K562 (cell line): ENCODE measurements around the gene ABCB10. TPM values are rescaled to one million over a fixed set of nuclear protein-coding genes. Genes with fewer than 3 reads are reported as not detected.

ENCODE experiments used
- CC2D1A ChIP-seq: fragments of 450-650 bp; IDR thresholded peaks from 2 replicates; pipeline ENCODE4 v1.6.1; 2017; ENCODE audit warnings: mild to moderate bottlenecking
- DPF2 ChIP-seq: fragments of 450-650 bp; IDR thresholded peaks from 2 replicates; pipeline ENCODE4 v1.6.1; 2016
- ELF4 ChIP-seq: fragments of 450-650 bp; formaldehyde crosslinking; IDR thresholded peaks from 2 replicates; pipeline ENCODE4 v1.4.0; 2022; ENCODE audit warnings: missing genetic modification characterization
- HIVEP1 ChIP-seq: fragments of 250-450 bp; sonication (Bioruptor Pico); IDR thresholded peaks from 2 replicates; pipeline ENCODE4 v1.4.0; 2020; ENCODE audit warnings: mild to moderate bottlenecking
- HNRNPH1 ChIP-seq: fragments of 200-400 bp; formaldehyde crosslinking; optimal IDR thresholded peaks from 2 replicates; pipeline ENCODE3; 2017; ENCODE audit warnings: low read depth, mild to moderate bottlenecking, low read length, moderate library complexity
- KLF6 ChIP-seq: fragments of 250-450 bp; sonication (Bioruptor Pico); IDR thresholded peaks from 2 replicates; pipeline ENCODE4 v1.4.0; 2020; ENCODE audit warnings: mild to moderate bottlenecking, moderate library complexity, borderline replicate concordance
- LARP7 ChIP-seq: fragments of 450-650 bp; IDR thresholded peaks from 2 replicates; pipeline ENCODE4 v1.6.1; 2016
- MTA2 ChIP-seq: fragments of 450-650 bp; IDR thresholded peaks from 2 replicates; pipeline ENCODE4 v1.6.1; 2016; ENCODE audit warnings: low read depth
- POLR2AphosphoS5 ChIP-seq: IDR thresholded peaks from 2 replicates; pipeline ENCODE4 v1.6.1; 2011; ENCODE audit warnings: mild to moderate bottlenecking, low read depth, low read length, moderate library complexity; ENCODE audit not compliant: control insufficient read depth, insufficient read depth
- SMAD1 ChIP-seq: fragments of 150-350 bp; IDR thresholded peaks from 2 replicates; pipeline ENCODE4 v1.6.1; 2014; ENCODE audit warnings: low read length, low read depth; ENCODE audit not compliant: partially characterized antibody
- SP2 ChIP-seq: IDR thresholded peaks from 2 replicates; pipeline ENCODE4 v1.6.1; 2011; ENCODE audit warnings: mild to moderate bottlenecking, low read depth, low read length, moderate library complexity; ENCODE audit not compliant: poor library complexity, severe bottlenecking; ENCODE audit errors: extremely low read depth
- TRIM24 ChIP-seq, 2 experiments: fragments of 450-650 bp; IDR thresholded peaks; 2 replicates each; pipeline ENCODE4 v1.6.1; 2016
- U2AF1 ChIP-seq: fragments of 200-400 bp; formaldehyde crosslinking; optimal IDR thresholded peaks from 2 replicates; pipeline ENCODE3; 2017; ENCODE audit warnings: mild to moderate bottlenecking, low read depth, low read length, moderate library complexity
- U2AF2 ChIP-seq: fragments of 200-400 bp; formaldehyde crosslinking; optimal IDR thresholded peaks from 2 replicates; pipeline ENCODE3; 2017; ENCODE audit warnings: low read depth, mild to moderate bottlenecking, low read length
- ZNF197 ChIP-seq: fragments of 200-800 bp; sonication (Bioruptor generic); IDR thresholded peaks from 2 replicates; pipeline ENCODE4 v1.6.1; 2016; ENCODE audit warnings: low read depth, missing genetic modification characterization, missing compliant biosample characterization
- ZNF232 ChIP-seq: sonication (generic); formaldehyde crosslinking; IDR thresholded peaks from 2 replicates; pipeline ENCODE4 v1.8.0; 2022; ENCODE audit warnings: mild to moderate bottlenecking, missing genetic modification reagents
- ZNF408 ChIP-seq: fragments of 250-450 bp; sonication (Bioruptor Pico); IDR thresholded peaks from 2 replicates; pipeline ENCODE4 v1.4.0; 2020; ENCODE audit warnings: low read depth, mild to moderate bottlenecking, moderate library complexity
- ZNF507 ChIP-seq: conservative IDR thresholded peaks from 2 replicates; pipeline ENCODE4 v1.6.1; 2017; ENCODE audit warnings: missing genetic modification characterization, missing compliant biosample characterization
- ZNF75A ChIP-seq: fragments of 450-650 bp; formaldehyde crosslinking; IDR thresholded peaks from 2 replicates; pipeline ENCODE4 v1.4.0; 2020; ENCODE audit warnings: mild to moderate bottlenecking
- ZNF79 ChIP-seq: fragments of 250-450 bp; sonication (Bioruptor Pico); IDR thresholded peaks from 2 replicates; pipeline ENCODE4 v1.4.0; 2020; ENCODE audit warnings: low read depth, mild to moderate bottlenecking, moderate library complexity
- polyA plus RNA-seq, 8 experiments: library from polyadenylated mRNA; depleted of rRNA in 4 of 8; stranded (reverse) in 5 of 8; unstranded in 3 of 8; fragments of >200 nt; fragmentation: Nextera tagmentation in 2 of 8; fragmentation: Illumina TruSeq in 1 of 8; extraction: Ambion mirVana in 2 of 8; extraction: Trizol in 1 of 8; gene quantifications; 2 replicates each; pipeline versions ENCODE4 v1.2.1 to v1.2.3, GENCODE V29; 2011 to 2014; ENCODE audit warnings: inconsistent platforms in 1 of 8, missing spikeins in 1 of 8
- total RNA-seq, 7 experiments: library from RNA; depleted of rRNA in 6 of 7; stranded (reverse); fragments of >200 nt in 6 of 7; fragmentation: Illumina TruSeq in 2 of 7; extraction: Trizol in 2 of 7; gene quantifications; 2 replicates each; pipeline versions ENCODE4 v1.2.1 to v1.2.3, GENCODE V29; 2011 to 2021; ENCODE audit warnings: low replicate concordance in 1 of 7
- TF ChIP-seq, protein P1 (sequence below): fragments of 450-650 bp; formaldehyde crosslinking; IDR thresholded peaks from 2 replicates; pipeline ENCODE4 v1.4.0; 2020; ENCODE audit warnings: mild to moderate bottlenecking, mixed read lengths
- TF ChIP-seq, protein P2 (sequence below): fragments of 450-650 bp; formaldehyde crosslinking; conservative IDR thresholded peaks from 2 replicates; pipeline ENCODE4 v1.4.0; 2022; ENCODE audit warnings: mild to moderate bottlenecking, missing genetic modification characterization
- TF ChIP-seq, protein P3 (sequence below): sonication (generic); formaldehyde crosslinking; IDR thresholded peaks from 2 replicates; pipeline ENCODE4 v1.8.0; 2022; ENCODE audit warnings: mild to moderate bottlenecking, low read depth, missing genetic modification reagents

The ABCB10 gene
- total and polyA plus RNA-seq, 9 of the 15 experiments (the other 6 are each of a cell fraction or from before 2014, with no cell fraction given) = 12.4 to 54.8 (median 36.4) TPM

DNA sequence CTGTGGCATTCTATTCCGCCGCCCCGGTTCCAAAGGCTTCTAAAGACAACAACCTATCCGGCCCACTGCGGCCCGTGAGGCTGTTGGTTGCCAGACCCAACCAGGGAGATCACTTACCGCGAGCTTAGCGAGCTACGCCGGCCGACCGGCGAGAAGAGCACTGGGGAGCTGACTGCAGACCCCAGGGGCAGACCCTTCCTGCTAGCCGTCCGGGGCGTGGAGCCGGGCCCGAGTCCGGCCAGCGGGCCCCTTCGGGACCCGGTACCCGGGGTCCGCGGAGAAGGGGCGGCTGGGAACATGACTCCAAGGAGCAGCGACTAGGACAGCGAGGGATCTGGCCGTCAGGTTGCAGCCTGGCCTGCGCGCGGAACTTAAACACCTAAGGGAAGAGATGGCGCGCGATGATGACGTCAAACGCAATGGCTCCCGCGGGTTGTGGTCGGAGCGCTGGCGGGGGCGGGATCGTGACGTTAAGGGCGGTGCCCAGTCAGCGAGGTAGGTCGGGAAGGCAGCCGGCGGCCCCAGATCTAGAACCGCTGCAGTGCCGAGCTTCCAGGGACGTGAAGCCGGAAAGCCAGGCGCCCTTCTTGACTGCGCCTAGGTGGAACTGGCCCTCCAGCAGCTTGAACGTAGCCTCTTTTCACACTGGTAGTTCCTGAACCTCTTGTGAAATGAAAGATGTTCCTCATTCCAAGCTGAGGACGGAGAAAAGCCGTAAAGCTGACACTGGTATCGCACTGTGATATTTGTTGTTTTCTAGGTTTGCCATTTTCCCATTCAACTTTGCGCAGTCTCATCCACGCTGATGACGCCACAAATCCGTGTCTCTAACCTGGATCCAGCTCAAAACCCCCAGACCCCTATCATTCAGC is 50.3 kb downstream of the ABCB10 start, which contains the start of gene NUP133 (continued):
- TF ChIP-seq ZNF232 (CRISPR knock-in tag) (0 out of 2 replicates have a peak, but pooled peaks have one; percentile 9), ZNF75A (CRISPR knock-in tag) (no peak), DPF2 (no peak), CC2D1A (peak; percentile 72; the same call in 1 of the 2 replicates), ELF4 (no peak), ZNF79 (CRISPR knock-in tag) (no peak), MTA2 (no peak), LARP7 (no peak), U2AF1 (peak; percentile 58), ZNF197 (CRISPR knock-in tag) (no peak), ZNF507 (tag) (no peak), HNRNPH1 (no peak), TRIM24 (IDR thresholded peaks at IDR 0.05) (peak in 1 of 2 experiments; percentile 33; a peak in 1 of 4 replicates), SMAD1 (no peak), KLF6 (CRISPR knock-in tag) (peak; percentile 76; the same call in 1 of the 2 replicates), HIVEP1 (0 out of 2 replicates have a peak, but pooled peaks have one; percentile 16), ZNF408 (CRISPR knock-in tag) (no peak), SP2 (no peak), POLR2AphosphoS5 (peak; percentile 96), U2AF2 (no peak)
- TF ChIP-seq, protein P1, sequence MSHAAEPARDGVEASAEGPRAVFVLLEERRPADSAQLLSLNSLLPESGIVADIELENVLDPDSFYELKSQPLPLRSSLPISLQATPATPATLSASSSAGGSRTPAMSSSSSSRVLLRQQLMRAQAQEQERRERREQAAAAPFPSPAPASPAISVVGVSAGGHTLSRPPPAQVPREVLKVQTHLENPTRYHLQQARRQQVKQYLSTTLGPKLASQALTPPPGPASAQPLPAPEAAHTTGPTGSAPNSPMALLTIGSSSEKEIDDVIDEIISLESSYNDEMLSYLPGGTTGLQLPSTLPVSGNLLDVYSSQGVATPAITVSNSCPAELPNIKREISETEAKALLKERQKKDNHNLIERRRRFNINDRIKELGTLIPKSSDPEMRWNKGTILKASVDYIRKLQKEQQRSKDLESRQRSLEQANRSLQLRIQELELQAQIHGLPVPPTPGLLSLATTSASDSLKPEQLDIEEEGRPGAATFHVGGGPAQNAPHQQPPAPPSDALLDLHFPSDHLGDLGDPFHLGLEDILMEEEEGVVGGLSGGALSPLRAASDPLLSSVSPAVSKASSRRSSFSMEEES (CRISPR knock-in tag) = no peak
- TF ChIP-seq, protein P2, sequence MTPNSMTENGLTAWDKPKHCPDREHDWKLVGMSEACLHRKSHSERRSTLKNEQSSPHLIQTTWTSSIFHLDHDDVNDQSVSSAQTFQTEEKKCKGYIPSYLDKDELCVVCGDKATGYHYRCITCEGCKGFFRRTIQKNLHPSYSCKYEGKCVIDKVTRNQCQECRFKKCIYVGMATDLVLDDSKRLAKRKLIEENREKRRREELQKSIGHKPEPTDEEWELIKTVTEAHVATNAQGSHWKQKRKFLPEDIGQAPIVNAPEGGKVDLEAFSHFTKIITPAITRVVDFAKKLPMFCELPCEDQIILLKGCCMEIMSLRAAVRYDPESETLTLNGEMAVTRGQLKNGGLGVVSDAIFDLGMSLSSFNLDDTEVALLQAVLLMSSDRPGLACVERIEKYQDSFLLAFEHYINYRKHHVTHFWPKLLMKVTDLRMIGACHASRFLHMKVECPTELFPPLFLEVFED = no peak
- TF ChIP-seq, protein P3, sequence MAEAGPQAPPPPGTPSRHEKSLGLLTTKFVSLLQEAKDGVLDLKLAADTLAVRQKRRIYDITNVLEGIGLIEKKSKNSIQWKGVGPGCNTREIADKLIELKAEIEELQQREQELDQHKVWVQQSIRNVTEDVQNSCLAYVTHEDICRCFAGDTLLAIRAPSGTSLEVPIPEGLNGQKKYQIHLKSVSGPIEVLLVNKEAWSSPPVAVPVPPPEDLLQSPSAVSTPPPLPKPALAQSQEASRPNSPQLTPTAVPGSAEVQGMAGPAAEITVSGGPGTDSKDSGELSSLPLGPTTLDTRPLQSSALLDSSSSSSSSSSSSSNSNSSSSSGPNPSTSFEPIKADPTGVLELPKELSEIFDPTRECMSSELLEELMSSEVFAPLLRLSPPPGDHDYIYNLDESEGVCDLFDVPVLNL (CRISPR knock-in tag) = peak; percentile 99
